HEK293 (cell line): Measurements from ENCODE around the gene RYR2.

Source experiments
- ZNF184 ChIP-seq: fragments of 450-650 bp; IDR thresholded peaks from 2 replicates; pipeline ENCODE4 v1.5.1; 2018; ENCODE audit warnings: missing biosample characterization, mild to moderate bottlenecking, missing genetic modification characterization
- ZNF311 ChIP-seq: fragments of 450-650 bp; formaldehyde crosslinking; IDR thresholded peaks from 2 replicates; pipeline ENCODE4 v1.5.1; 2017; ENCODE audit warnings: missing biosample characterization, missing genetic modification characterization, borderline replicate concordance

GRCh38 chr1:237025358-237026074, 16.5 kb upstream of the RYR2 start:
- TF ChIP-seq ZNF311 (tag by site-specific recombination) (no peak), ZNF184 (tag by site-specific recombination) (no peak)
